Panc1 (cell line): ENCODE data around the gene PLEKHN1. TPM values are rescaled to one million over a fixed set of nuclear protein-coding genes. Genes with fewer than 3 reads are reported as not detected.

Experiments
- ATAC-seq: fragments of 200-7000 bp; cut with Tn5 transposase; 2 replicates; pipeline ENCODE4 v1.9.1; 2020; ENCODE audit warnings: mild to moderate bottlenecking, moderate library complexity
- BruUV-seq: library from RNA; stranded (reverse); fragments of 400-500 nt; replicated peaks from 2 replicates; lab custom pipeline; 2021; lab: Mats Ljungman, UMichigan
- CTCF ChIA-PET: fragments of 300-600 bp; sonication (Branson Sonifier 250); formaldehyde crosslinking; loops from one replicate; lab custom pipeline; 2022; ENCODE audit warnings: antibody characterized with exemption; lab: Charles Lee
- POLR2A ChIA-PET: fragments of 300-600 bp; sonication (Branson Sonifier 250); formaldehyde crosslinking; loops from one replicate; lab custom pipeline; 2022; ENCODE audit warnings: antibody characterized with exemption; lab: Charles Lee
- DNase-seq: peaks from one replicate; pipeline ENCODE4 v3.0.0-alpha.2; 2010; ENCODE audit warnings: low read depth, low spot score
- H3K27ac ChIP-seq: 2 replicates; pipeline ENCODE4 v1.5.1; 2011; ENCODE audit warnings: mild to moderate bottlenecking, low read length, inconsistent platforms
- H3K27me3 ChIP-seq: fragments of 200-500 bp; sonication (Bioruptor generic); 2 replicates; pipeline ENCODE4 v1.6.0; 2014; ENCODE audit warnings: low read length, inconsistent platforms; ENCODE audit not compliant: control insufficient read depth, insufficient read depth
- H3K36me3 ChIP-seq: fragments of 200-500 bp; sonication (Bioruptor generic); 2 replicates; pipeline ENCODE4 v1.5.1; 2014; ENCODE audit warnings: inconsistent platforms, mild to moderate bottlenecking, low read length, moderate library complexity; ENCODE audit not compliant: control insufficient read depth, insufficient read depth
- H3K4me1 ChIP-seq: 2 replicates; pipeline ENCODE4 v1.5.1; 2011; ENCODE audit warnings: inconsistent platforms, mild to moderate bottlenecking, low read length, moderate library complexity; ENCODE audit not compliant: control insufficient read depth, insufficient read depth
- H3K4me3 ChIP-seq, 2 experiments: 2 replicates each; pipeline ENCODE4 v1.5.1; 2011 to 2012; ENCODE audit warnings: low read depth in 2 of 2, low read length in 2 of 2, mild to moderate bottlenecking in 2 of 2, inconsistent platforms in 1 of 2, moderate library complexity in 1 of 2
- H3K9me3 ChIP-seq: fragments of 200-500 bp; sonication (Bioruptor generic); 2 replicates; pipeline ENCODE4 v1.5.1; 2014; ENCODE audit warnings: low read depth, mild to moderate bottlenecking, inconsistent platforms, low read length, moderate library complexity; ENCODE audit not compliant: control insufficient read depth, insufficient read depth
- CTCF ChIP-seq: fragments of 450-650 bp; IDR thresholded peaks from 2 replicates; pipeline ENCODE4 v1.5.1; 2017; ENCODE audit warnings: mild to moderate bottlenecking
- POLR2AphosphoS5 ChIP-seq: IDR thresholded peaks from 2 replicates; pipeline ENCODE4 v1.6.1; 2012; ENCODE audit warnings: mild to moderate bottlenecking, low read depth, low read length, moderate library complexity
- REST ChIP-seq, 2 experiments: IDR thresholded peaks; 2 replicates each; pipeline ENCODE4 v1.6.1; 2011 to 2012; ENCODE audit warnings: low read depth in 2 of 2, control low read depth in 1 of 2, low read length in 1 of 2, mild to moderate bottlenecking in 1 of 2, moderate library complexity in 1 of 2; ENCODE audit not compliant: insufficient read depth in 1 of 2
- SIN3A ChIP-seq: IDR thresholded peaks from 2 replicates; pipeline ENCODE4 v1.6.1; 2012; ENCODE audit warnings: low read depth, mild to moderate bottlenecking, low read length, moderate library complexity, borderline replicate concordance; ENCODE audit not compliant: insufficient read depth
- TCF7L2 ChIP-seq: IDR thresholded peaks from 2 replicates; pipeline ENCODE4 v1.6.1; 2011; ENCODE audit warnings: mild to moderate bottlenecking, low read depth, low read length, inconsistent platforms
- in situ Hi-C: cut with HindIII; loops from 2 replicates; pipeline ENCODE4 v1.10.0; 2016; ENCODE audit warnings: low sequenced_read_pairs, low pct_unique_long_range_greater_than_20kb
- intact Hi-C: fragments of 100-400 bp; cut with micrococcal nuclease; formaldehyde crosslinking; loops from one replicate; pipeline ENCODE4 v1.10.0; 2022; ENCODE audit not compliant: unreplicated experiment
- total RNA-seq: library from RNA; stranded (reverse); gene quantifications from one replicate; pipeline ENCODE4 v1.2.1, GENCODE V29; 2021; ENCODE audit not compliant: unreplicated experiment

The PLEKHN1 gene
- total RNA-seq, 1 experiment from 2014 or later = 9.8 TPM

- TF ChIP-seq TCF7L2 = no peak
- TF ChIP-seq REST (IDR thresholded peaks at IDR 0.05; ENCODE audit: insufficient read depth in 1 of 2, low read depth in 2 of 2, low read length in 1 of 2) = no peak
- TF ChIP-seq CTCF = no peak
- TF ChIP-seq POLR2AphosphoS5 = no peak
- TF ChIP-seq SIN3A = no peak
- ATAC-seq (no peak), DNase-seq (no peak)
- H3K27me3 ChIP-seq = no peaks in the 10 kb centered on the region
- ChIA-PET POLR2A (interaction anchor here (0.5 kb wide), 2 partner anchors 12 to 79 kb away, joined by 5 to 10 read pairs; no protein-coding TSS in a partner anchor), CTCF (interaction anchor here (1.2 kb wide), 1 partner anchor 21 kb away, joined by 3 read pairs; no protein-coding TSS in a partner anchor)
- intact Hi-C loops = no loop called here
- in situ Hi-C loops = no loop called here
- no peak overlapping the region for H3K4me3 ChIP-seq
- no peaks in the 10 kb centered on the region for H3K36me3 ChIP-seq
- no peaks in the 10 kb centered on the region for H3K9me3 ChIP-seq
- H3K27ac ChIP-seq = no peak overlapping the region
- H3K4me1 ChIP-seq = peaks cover under 1% of the 10 kb centered on the region; the same call in 1 of the 2 replicates
- BruUV-seq = no TSS peak
Observed at GRCh38 chr1:980602-981395, 14.5 kb downstream of the PLEKHN1 start.

- intact Hi-C loops (no loop called here), in situ Hi-C loops (no loop called here)
- DNase-seq (no peak), ATAC-seq (no peak)
- H3K27me3 ChIP-seq = no peaks in the 10 kb centered on the region
- H3K9me3 ChIP-seq = no peaks in the 10 kb centered on the region
- BruUV-seq = no TSS peak
- no peaks in the 10 kb centered on the region for H3K36me3 ChIP-seq
- no peaks in the 10 kb centered on the region; the same call in 1 of the 2 replicates for H3K4me1 ChIP-seq
- no peak overlapping the region for H3K4me3 ChIP-seq
- ChIA-PET CTCF (interaction anchor here (1.2 kb wide), 1 partner anchor 21 kb away, joined by 3 read pairs; no protein-coding TSS in a partner anchor), POLR2A (no interaction called here)
- no peak; a peak in 1 of 4 replicates for TF ChIP-seq REST (IDR thresholded peaks at IDR 0.05; ENCODE audit: insufficient read depth in 1 of 2, low read depth in 2 of 2, low read length in 1 of 2)
- no peak overlapping the region for H3K27ac ChIP-seq
Observed at GRCh38 chr1:981491-981954, 15.2 kb downstream of the PLEKHN1 start.
